Activated naive CD8-positive, alpha-beta T cell treated with anti-CD3 and anti-CD28 coated beads for 36 hours (primary cell): ENCODE measurements around the gene PLCH1. TPM values are rescaled to one million over a fixed set of nuclear protein-coding genes. Genes with fewer than 3 reads are reported as not detected.

Source experiments
- DNase-seq: peaks from one replicate; pipeline ENCODE4 v3.0.0; 2021
- H3K27ac Mint-ChIP-seq: one replicate; pipeline ENCODE4 v1.8.0; 2022; ENCODE audit warnings: mild to moderate bottlenecking, moderate library complexity, mixed read lengths
- H3K27me3 Mint-ChIP-seq: one replicate; pipeline ENCODE4 v1.8.0; 2022; ENCODE audit warnings: mild to moderate bottlenecking, mixed read lengths
- H3K36me3 Mint-ChIP-seq: one replicate; pipeline ENCODE4 v1.8.0; 2021; ENCODE audit warnings: mild to moderate bottlenecking, mixed read lengths
- H3K4me1 Mint-ChIP-seq: one replicate; pipeline ENCODE4 v1.8.0; 2021; ENCODE audit warnings: mixed read lengths
- H3K4me3 Mint-ChIP-seq: one replicate; pipeline ENCODE4 v1.8.0; 2022; ENCODE audit warnings: mild to moderate bottlenecking, moderate library complexity, mixed read lengths
- H3K9me3 Mint-ChIP-seq: one replicate; pipeline ENCODE4 v1.8.0; 2022; ENCODE audit warnings: mixed read lengths
- total RNA-seq, 2 experiments: library from RNA; stranded (reverse); gene quantifications; one replicate each; pipeline ENCODE4 v1.2.3, GENCODE V29; 2021

PLCH1 gene
- total RNA-seq, 2 experiments from 2014 or later = 1.2 to 1.3 TPM

- Mint-ChIP-seq H3K9me3 (peaks cover 4% of the 10 kb centered on the region), H3K27ac (no peak overlapping the region), H3K4me3 (no peak overlapping the region), H3K36me3 (no peaks in the 10 kb centered on the region), H3K4me1 (no peaks in the 10 kb centered on the region), H3K27me3 (peaks cover 3% of the 10 kb centered on the region)
- DNase-seq = no peak
Measured at GRCh38 chr3:155391551-155391958, 353.3 kb downstream of the PLCH1 start.

DNA sequence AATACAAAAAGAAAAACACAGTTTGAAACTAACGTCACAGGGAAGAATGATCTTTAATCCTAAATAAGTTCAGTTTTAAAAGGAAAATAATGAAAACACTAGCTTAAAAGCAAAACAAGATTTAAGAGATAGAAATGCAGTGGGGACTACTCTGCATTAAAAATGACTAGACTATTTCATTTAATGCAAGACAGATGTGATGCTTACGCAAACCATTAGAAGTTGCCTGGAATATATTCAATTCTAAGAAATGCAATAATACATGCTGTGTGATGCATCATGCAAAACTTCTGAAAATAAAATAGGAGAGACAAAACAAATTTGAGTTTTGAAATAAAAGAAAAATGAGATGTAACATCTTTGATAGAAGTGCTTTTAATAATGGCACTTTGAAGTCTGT, 353.8 kb downstream of the PLCH1 start:
- Mint-ChIP-seq H3K9me3 (peaks cover 4% of the 10 kb centered on the region), H3K27me3 (peaks cover 3% of the 10 kb centered on the region), H3K4me1 (no peaks in the 10 kb centered on the region)

DNA sequence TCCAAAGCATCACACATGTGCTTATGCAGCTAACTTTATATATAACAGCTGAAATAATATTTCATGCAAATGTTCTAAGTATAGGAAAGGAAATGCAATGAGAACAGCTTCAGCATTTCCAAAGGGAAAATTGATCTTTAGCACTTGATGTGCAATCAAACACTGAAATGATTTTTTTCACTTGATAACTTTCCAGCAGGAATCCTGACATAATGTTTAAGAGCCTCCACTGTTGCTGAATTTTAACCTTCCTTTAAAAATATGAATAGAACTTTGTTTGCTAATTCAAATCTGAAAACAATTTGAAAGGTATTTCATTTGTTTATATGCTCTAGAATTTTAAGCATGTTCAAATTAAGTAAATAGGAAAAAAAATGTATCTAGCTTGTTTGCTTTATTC, 354.5 kb downstream of the PLCH1 start:
- no peak for DNase-seq
- H3K36me3 Mint-ChIP-seq = no peaks in the 10 kb centered on the region
- no peak overlapping the region for H3K4me3 Mint-ChIP-seq
- peaks cover 4% of the 10 kb centered on the region for H3K9me3 Mint-ChIP-seq
- H3K27me3 Mint-ChIP-seq = peaks cover 3% of the 10 kb centered on the region
- H3K27ac Mint-ChIP-seq = no peak overlapping the region
- H3K4me1 Mint-ChIP-seq = no peaks in the 10 kb centered on the region

More for the DNA sequence above, 353.8 kb downstream of the PLCH1 start:
- no peak overlapping the region for H3K4me3 Mint-ChIP-seq
- no peaks in the 10 kb centered on the region for H3K36me3 Mint-ChIP-seq
- H3K27ac Mint-ChIP-seq = no peak overlapping the region
- DNase-seq = no peak

GRCh38 chr3:155388417-155388816, 356.5 kb downstream of the PLCH1 start:
- Mint-ChIP-seq H3K36me3 (no peaks in the 10 kb centered on the region), H3K4me1 (no peaks in the 10 kb centered on the region), H3K9me3 (no peaks in the 10 kb centered on the region), H3K27me3 (no peaks in the 10 kb centered on the region), H3K27ac (no peak overlapping the region), H3K4me3 (no peak overlapping the region)
- no peak for DNase-seq

DNA sequence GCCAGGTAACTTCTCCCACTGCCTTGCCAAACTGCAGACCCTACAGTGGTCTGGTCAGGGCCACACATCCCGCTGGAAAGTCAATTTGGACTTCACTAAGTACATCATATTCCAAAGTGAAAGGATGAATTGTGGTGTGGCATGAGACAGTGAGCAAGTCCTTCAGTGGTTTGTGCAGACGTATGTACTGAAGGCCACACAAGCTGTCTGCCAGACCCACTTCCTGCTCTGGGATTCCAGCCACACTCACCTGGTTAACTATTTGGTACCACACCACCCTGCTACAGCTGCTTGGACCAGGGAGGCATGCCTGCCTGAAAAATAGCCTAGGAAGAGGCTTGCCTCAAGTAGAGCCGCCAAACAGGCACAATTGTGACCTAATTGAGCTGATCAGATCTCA, 357.3 kb downstream of the PLCH1 start:
- H3K9me3 Mint-ChIP-seq = no peaks in the 10 kb centered on the region
- H3K36me3 Mint-ChIP-seq = no peaks in the 10 kb centered on the region
- no peaks in the 10 kb centered on the region for H3K4me1 Mint-ChIP-seq
- DNase-seq = no peak
- no peak overlapping the region for H3K27ac Mint-ChIP-seq
- H3K27me3 Mint-ChIP-seq = no peaks in the 10 kb centered on the region
- no peak overlapping the region for H3K4me3 Mint-ChIP-seq

- H3K27ac Mint-ChIP-seq = no peak overlapping the region
- H3K36me3 Mint-ChIP-seq = no peaks in the 10 kb centered on the region
- no peak overlapping the region for H3K4me3 Mint-ChIP-seq
- no peaks in the 10 kb centered on the region for H3K9me3 Mint-ChIP-seq
- no peak for DNase-seq
- no peaks in the 10 kb centered on the region for H3K4me1 Mint-ChIP-seq
- H3K27me3 Mint-ChIP-seq = no peaks in the 10 kb centered on the region
Measured at GRCh38 chr3:155386919-155387318, 358.0 kb downstream of the PLCH1 start.

GRCh38 chr3:155385896-155386625, 358.8 kb downstream of the PLCH1 start:
- Mint-ChIP-seq H3K4me3 (no peak overlapping the region), H3K4me1 (no peaks in the 10 kb centered on the region), H3K27me3 (no peaks in the 10 kb centered on the region), H3K27ac (no peak overlapping the region), H3K36me3 (no peaks in the 10 kb centered on the region), H3K9me3 (no peaks in the 10 kb centered on the region)
- DNase-seq = no peak

- H3K27me3 Mint-ChIP-seq = no peaks in the 10 kb centered on the region
- peak; percentile 1 for DNase-seq
- H3K4me3 Mint-ChIP-seq = no peak overlapping the region
- no peaks in the 10 kb centered on the region for H3K9me3 Mint-ChIP-seq
- no peaks in the 10 kb centered on the region for H3K36me3 Mint-ChIP-seq
- no peaks in the 10 kb centered on the region for H3K4me1 Mint-ChIP-seq
- H3K27ac Mint-ChIP-seq = no peak overlapping the region
Measured at GRCh38 chr3:155382396-155383042, 362.4 kb downstream of the PLCH1 start.

DNA sequence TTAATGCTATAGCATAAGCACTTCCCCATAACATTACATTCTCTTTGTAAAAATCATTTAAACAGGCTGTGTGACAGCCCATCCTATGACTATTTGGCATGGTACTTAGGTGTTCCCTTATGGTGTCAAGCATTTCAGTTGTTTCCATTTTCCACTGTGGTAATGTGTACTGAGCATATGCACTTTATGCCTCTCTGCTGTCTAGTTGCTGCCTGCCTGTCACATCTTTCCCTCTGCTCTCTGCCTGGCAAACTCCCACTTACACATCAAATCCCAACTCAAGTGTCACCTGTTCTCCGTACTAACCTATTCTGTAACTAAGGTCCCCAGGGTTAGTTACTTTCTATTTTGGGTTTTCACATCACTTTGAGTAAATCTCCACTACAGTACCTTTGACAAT, 367.0 kb downstream of the PLCH1 start:
- Mint-ChIP-seq H3K36me3 (no peaks in the 10 kb centered on the region), H3K27ac (no peak overlapping the region), H3K9me3 (no peaks in the 10 kb centered on the region), H3K4me3 (no peak overlapping the region), H3K27me3 (no peaks in the 10 kb centered on the region), H3K4me1 (no peaks in the 10 kb centered on the region)
- DNase-seq = no peak

GRCh38 chr3:155377071-155377470, 367.8 kb downstream of the PLCH1 start:
- Mint-ChIP-seq H3K4me1 (no peaks in the 10 kb centered on the region), H3K27ac (no peak overlapping the region), H3K9me3 (no peaks in the 10 kb centered on the region), H3K4me3 (no peak overlapping the region), H3K36me3 (no peaks in the 10 kb centered on the region), H3K27me3 (no peaks in the 10 kb centered on the region)
- no peak for DNase-seq

DNA sequence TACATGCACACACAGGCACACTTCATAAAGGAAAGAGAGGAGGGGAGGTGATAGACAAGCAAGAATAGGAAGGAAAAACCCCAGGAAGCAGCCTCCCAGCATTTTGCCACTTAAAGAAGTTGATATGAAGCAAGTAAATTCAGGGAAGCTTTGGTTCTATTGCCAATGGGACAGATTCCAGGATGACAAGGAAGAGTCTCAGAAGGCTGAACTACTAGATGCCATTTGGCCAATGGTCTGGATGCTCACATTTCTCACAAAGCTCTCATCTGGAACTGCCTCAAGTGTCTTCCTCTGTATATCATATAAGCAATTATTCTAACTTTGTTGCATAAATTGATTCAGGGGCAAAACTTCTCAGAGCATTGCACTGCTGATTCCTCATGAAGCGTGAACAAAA, 372.6 kb downstream of the PLCH1 start:
- H3K4me1 Mint-ChIP-seq = no peaks in the 10 kb centered on the region

GRCh38 chr3:155370764-155371503, 373.9 kb downstream of the PLCH1 start:
- Mint-ChIP-seq H3K27ac (no peak overlapping the region), H3K4me1 (no peaks in the 10 kb centered on the region), H3K27me3 (no peaks in the 10 kb centered on the region), H3K36me3 (no peaks in the 10 kb centered on the region), H3K4me3 (no peak overlapping the region), H3K9me3 (peaks cover 1% of the 10 kb centered on the region)
- no peak for DNase-seq

More for the DNA sequence above, 372.6 kb downstream of the PLCH1 start:
- peaks cover 1% of the 10 kb centered on the region for H3K9me3 Mint-ChIP-seq
- H3K27ac Mint-ChIP-seq = no peak overlapping the region
- no peak overlapping the region for H3K4me3 Mint-ChIP-seq
- H3K36me3 Mint-ChIP-seq = no peaks in the 10 kb centered on the region
- no peak for DNase-seq
- no peaks in the 10 kb centered on the region for H3K27me3 Mint-ChIP-seq

DNA sequence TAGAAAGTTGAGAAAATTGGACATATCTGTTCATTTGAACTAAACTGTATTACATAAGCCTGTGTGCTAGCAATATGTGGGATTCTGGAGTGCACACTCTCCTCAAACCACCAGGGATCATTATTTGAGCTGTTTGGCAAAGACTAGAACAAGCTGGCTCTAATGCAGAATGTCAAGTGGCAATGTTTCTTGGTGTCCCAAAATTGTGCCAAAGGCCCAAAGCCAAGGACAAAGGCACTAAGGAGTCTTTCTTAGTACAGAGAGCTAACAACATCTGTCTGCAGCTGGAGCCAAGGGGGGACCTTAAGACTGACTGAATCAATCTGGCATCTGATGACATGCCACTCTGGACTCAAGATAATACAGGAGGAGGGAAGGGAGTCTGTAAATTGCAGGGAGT, 374.7 kb downstream of the PLCH1 start:
- Mint-ChIP-seq H3K27ac (no peak overlapping the region), H3K27me3 (no peaks in the 10 kb centered on the region), H3K4me1 (no peaks in the 10 kb centered on the region), H3K4me3 (no peak overlapping the region), H3K36me3 (no peaks in the 10 kb centered on the region), H3K9me3 (peaks cover 3% of the 10 kb centered on the region)
- no peak for DNase-seq

GRCh38 chr3:155369735-155370134, 375.1 kb downstream of the PLCH1 start:
- no peak overlapping the region for H3K27ac Mint-ChIP-seq
- DNase-seq = no peak
- H3K36me3 Mint-ChIP-seq = no peaks in the 10 kb centered on the region
- H3K9me3 Mint-ChIP-seq = peaks cover 6% of the 10 kb centered on the region
- no peak overlapping the region for H3K4me3 Mint-ChIP-seq
- H3K27me3 Mint-ChIP-seq = no peaks in the 10 kb centered on the region
- H3K4me1 Mint-ChIP-seq = no peaks in the 10 kb centered on the region

DNA sequence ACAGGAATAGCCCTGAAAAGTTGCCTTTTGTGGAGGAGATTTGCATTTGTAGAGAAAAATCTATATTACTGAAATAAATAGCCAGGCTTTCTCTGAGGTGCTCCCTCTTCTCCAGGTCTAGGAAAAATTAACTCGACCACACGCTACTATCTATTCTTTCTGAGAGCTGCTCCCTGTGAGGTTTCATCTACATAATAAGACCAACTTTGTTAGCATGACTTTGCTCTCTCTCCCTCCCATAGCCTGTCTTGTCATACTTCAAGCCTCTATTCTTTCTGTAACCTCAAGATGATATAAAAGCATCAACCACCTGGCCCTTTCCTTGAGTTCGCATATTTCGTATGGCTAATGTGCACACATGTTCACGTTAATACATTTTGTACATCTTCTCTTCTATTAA, 375.6 kb downstream of the PLCH1 start:
- peaks cover 8% of the 10 kb centered on the region for H3K9me3 Mint-ChIP-seq
- DNase-seq = no peak
- H3K27me3 Mint-ChIP-seq = no peaks in the 10 kb centered on the region
- H3K36me3 Mint-ChIP-seq = no peaks in the 10 kb centered on the region
- H3K27ac Mint-ChIP-seq = no peak overlapping the region
- no peaks in the 10 kb centered on the region for H3K4me1 Mint-ChIP-seq
- no peak overlapping the region for H3K4me3 Mint-ChIP-seq
